Measurements from ENCODE around the gene KCNQ1.

Gene KCNQ1

DNA sequence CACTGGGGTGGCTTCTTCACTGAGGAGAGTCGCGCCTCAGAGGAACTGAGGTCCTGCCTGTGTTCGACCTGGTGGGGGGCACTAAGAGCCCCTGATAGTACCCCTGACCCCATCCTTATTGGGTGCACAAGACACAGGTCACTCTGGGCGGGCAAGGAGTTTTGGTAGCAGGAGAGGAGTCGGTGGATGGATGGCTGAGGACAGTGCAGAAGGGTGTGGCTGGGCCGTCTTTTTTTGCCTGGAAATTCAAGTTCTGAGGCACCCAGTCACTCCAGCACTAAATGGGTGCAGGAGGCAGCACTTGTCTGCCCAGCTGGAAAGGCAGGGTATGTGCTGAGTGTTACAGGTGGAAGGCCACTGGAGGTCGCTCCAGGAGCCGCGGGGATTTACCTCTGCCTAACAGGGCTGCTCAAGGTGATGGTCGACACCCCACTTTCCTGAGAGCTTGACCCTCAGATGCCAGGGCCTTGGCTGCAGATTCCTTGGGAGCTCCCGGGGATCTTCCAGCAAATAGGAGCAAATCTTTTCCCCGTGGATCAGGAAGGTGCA lies 43.3 kb upstream of the KCNQ1 start:
- Histone ChIP-seq H3K27ac (ENCODE audit: low read length) (peak overlapping the region; percentile 99), H3K27me3 (ENCODE audit: control insufficient read depth in 1 of 2, insufficient read depth in 2 of 2, low read length in 2 of 2) (no peaks in the 10 kb centered on the region), H3K36me3 (ENCODE audit: control insufficient read depth in 2 of 2, insufficient read depth in 2 of 2, low read length in 2 of 2) (peaks cover 17 to 27% of the 10 kb centered on the region in 2 donors), H3K9me3 (ENCODE audit: control insufficient read depth in 2 of 2, low read length in 2 of 2) (no peaks in the 10 kb centered on the region), H3K9ac (ENCODE audit: low read length in 2 of 2) (peak overlapping the region; percentile 99 to 100), H3K4me3 (ENCODE audit: low read length in 2 of 2) (peak overlapping the region; percentile 98 to 100), H3K4me1 (ENCODE audit: control insufficient read depth, insufficient read depth, low read length) (peaks cover 33% of the 10 kb centered on the region)

DNA sequence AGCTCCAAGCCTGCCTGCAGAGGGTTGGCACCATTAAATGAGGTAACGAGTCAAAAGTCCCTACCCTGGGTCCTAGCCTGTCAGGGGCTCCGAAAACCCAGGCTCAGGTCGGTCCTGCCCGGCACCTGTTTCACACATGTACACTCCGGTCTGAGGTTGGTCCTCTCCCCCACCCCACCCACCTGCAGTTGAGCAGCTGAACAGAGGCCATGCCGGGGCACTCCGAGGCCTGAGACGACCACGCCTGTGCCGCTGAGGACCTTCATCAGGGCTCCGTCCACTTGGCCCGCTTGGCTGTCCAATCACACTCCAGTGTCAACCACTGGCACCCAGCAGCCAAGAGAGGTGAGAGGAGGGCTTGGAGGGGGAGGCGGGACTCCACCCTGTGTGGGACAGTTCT lies 42.7 kb upstream of the KCNQ1 start:
- Histone ChIP-seq H3K27ac (ENCODE audit: low read length) (no peak overlapping the region), H3K9ac (ENCODE audit: low read length in 2 of 2) (peak overlapping the region; percentile 99 to 100), H3K27me3 (ENCODE audit: control insufficient read depth in 1 of 2, insufficient read depth in 2 of 2, low read length in 2 of 2) (no peaks in the 10 kb centered on the region), H3K4me3 (ENCODE audit: low read length in 2 of 2) (peak overlapping the region; percentile 98 to 100), H3K36me3 (ENCODE audit: control insufficient read depth in 2 of 2, insufficient read depth in 2 of 2, low read length in 2 of 2) (peaks cover 11 to 21% of the 10 kb centered on the region in 2 donors), H3K9me3 (ENCODE audit: control insufficient read depth in 2 of 2, low read length in 2 of 2) (no peaks in the 10 kb centered on the region), H3K4me1 (ENCODE audit: control insufficient read depth, insufficient read depth, low read length) (peaks cover 33% of the 10 kb centered on the region)

- Histone ChIP-seq H3K27me3 (ENCODE audit: control insufficient read depth in 1 of 2, insufficient read depth in 2 of 2, low read length in 2 of 2) (no peaks in the 10 kb centered on the region), H3K9me3 (ENCODE audit: control insufficient read depth in 2 of 2, low read length in 2 of 2) (no peaks in the 10 kb centered on the region), H3K9ac (ENCODE audit: low read length in 2 of 2) (no peak overlapping the region), H3K27ac (ENCODE audit: low read length) (no peak overlapping the region), H3K36me3 (ENCODE audit: control insufficient read depth in 2 of 2, insufficient read depth in 2 of 2, low read length in 2 of 2) (peaks cover 10 to 16% of the 10 kb centered on the region in 2 donors), H3K4me3 (ENCODE audit: low read length in 2 of 2) (no peak overlapping the region), H3K4me1 (ENCODE audit: control insufficient read depth, insufficient read depth, low read length) (peaks cover 33% of the 10 kb centered on the region)
Measured at GRCh38 chr11:2402890-2403645, 41.7 kb upstream of the KCNQ1 start.

GRCh38 chr11:2404735-2405196 lies 40.0 kb upstream of the KCNQ1 start:
- no peak overlapping the region for H3K9ac ChIP-seq (ENCODE audit: low read length in 2 of 2)
- no peak overlapping the region for H3K4me3 ChIP-seq (ENCODE audit: low read length in 2 of 2)
- no peaks in the 10 kb centered on the region for H3K27me3 ChIP-seq (ENCODE audit: control insufficient read depth in 1 of 2, insufficient read depth in 2 of 2, low read length in 2 of 2)
- no peak overlapping the region for H3K27ac ChIP-seq (ENCODE audit: low read length)
- H3K4me1 ChIP-seq (ENCODE audit: control insufficient read depth, insufficient read depth, low read length), result peaks cover 20% of the 10 kb centered on the region
- peaks cover 8 to 16% of the 10 kb centered on the region in 2 donors for H3K36me3 ChIP-seq (ENCODE audit: control insufficient read depth in 2 of 2, insufficient read depth in 2 of 2, low read length in 2 of 2)
- no peaks in the 10 kb centered on the region for H3K9me3 ChIP-seq (ENCODE audit: control insufficient read depth in 2 of 2, low read length in 2 of 2)

DNA sequence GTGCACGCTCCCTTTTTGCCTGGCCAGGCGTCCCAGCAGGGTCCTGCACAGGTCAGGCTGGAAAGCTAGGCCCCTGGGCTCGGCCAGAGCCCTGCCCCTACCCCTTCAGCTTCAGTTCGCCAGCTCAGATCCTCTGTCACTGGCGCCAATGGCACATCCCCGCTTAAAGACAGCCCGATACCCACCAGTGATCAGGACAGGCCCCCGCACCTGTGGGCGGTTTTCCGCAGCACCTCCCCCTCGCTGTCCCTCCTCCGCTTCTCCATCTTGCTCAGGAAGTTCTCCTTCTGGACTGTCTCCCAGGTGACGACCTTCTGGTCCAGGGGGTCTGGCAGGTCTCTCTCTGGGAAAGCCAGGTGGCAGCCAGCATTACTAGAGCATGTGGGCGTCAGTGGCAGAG lies 38.4 kb upstream of the KCNQ1 start:
- Histone ChIP-seq H3K9me3 (ENCODE audit: control insufficient read depth in 2 of 2, low read length in 2 of 2) (no peaks in the 10 kb centered on the region), H3K36me3 (ENCODE audit: control insufficient read depth in 2 of 2, insufficient read depth in 2 of 2, low read length in 2 of 2) (peaks cover 8 to 16% of the 10 kb centered on the region in 2 donors), H3K27ac (ENCODE audit: low read length) (no peak overlapping the region), H3K4me3 (ENCODE audit: low read length in 2 of 2) (no peak overlapping the region), H3K9ac (ENCODE audit: low read length in 2 of 2) (no peak overlapping the region), H3K4me1 (ENCODE audit: control insufficient read depth, insufficient read depth, low read length) (peaks cover 11% of the 10 kb centered on the region), H3K27me3 (ENCODE audit: control insufficient read depth in 1 of 2, insufficient read depth in 2 of 2, low read length in 2 of 2) (no peaks in the 10 kb centered on the region)

DNA sequence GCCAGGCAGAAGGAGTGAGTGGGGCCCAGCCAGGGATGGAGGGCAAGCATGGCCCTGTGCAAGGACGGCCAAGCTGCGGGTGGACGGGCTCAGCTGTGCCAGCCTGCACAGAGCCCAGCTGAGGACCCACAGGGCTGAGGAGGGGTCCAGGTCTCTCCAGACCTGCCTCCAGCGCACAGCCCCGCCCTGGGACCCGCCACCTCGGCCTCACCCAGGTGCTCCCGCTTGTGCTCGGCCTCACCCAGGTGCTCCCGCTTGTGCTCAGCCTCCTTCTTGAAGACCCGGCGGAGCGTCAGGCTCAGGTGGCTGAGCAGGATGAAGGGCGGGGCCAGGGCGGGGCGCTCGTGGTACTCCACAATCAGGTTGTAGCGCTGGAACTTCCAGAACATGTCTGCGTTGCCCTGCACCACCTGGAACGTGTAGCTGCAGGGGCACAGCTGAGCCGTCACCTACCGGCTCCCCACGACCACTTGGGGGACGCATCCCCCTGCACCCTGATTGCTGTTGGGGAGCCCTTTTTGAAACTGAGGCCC lies 37.9 kb upstream of the KCNQ1 start:
- no peaks in the 10 kb centered on the region for H3K27me3 ChIP-seq (ENCODE audit: control insufficient read depth in 1 of 2, insufficient read depth in 2 of 2, low read length in 2 of 2)
- peaks cover 6% of the 10 kb centered on the region for H3K4me1 ChIP-seq (ENCODE audit: control insufficient read depth, insufficient read depth, low read length)
- no peak overlapping the region for H3K9ac ChIP-seq (ENCODE audit: low read length in 2 of 2)
- no peaks in the 10 kb centered on the region for H3K9me3 ChIP-seq (ENCODE audit: control insufficient read depth in 2 of 2, low read length in 2 of 2)
- no peak overlapping the region for H3K27ac ChIP-seq (ENCODE audit: low read length)
- no peak overlapping the region for H3K4me3 ChIP-seq (ENCODE audit: low read length in 2 of 2)
- H3K36me3 ChIP-seq (ENCODE audit: control insufficient read depth in 2 of 2, insufficient read depth in 2 of 2, low read length in 2 of 2), result peaks cover 8 to 16% of the 10 kb centered on the region in 2 donors

DNA sequence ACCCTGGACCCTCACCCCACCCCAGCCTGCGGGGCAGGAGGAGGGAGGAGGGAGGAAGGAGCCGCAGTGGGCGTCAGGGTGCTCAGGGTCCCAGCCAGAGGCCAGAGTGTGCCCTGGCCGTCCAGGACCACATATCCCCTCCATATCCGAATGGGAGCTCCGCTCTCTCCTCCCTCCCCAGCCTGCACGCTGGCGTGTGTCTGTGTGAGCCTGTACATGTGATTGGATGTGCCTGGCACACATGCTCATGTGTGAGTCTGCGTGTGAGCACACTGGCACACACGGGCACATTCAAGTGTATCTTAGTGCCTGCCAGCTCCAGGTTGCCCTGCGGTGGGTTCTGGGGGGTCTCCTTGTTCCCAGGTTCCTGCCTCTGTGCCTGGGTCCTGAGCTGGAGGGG lies 36.1 kb upstream of the KCNQ1 start:
- Histone ChIP-seq H3K9ac (ENCODE audit: low read length in 2 of 2) (no peak overlapping the region), H3K36me3 (ENCODE audit: control insufficient read depth in 2 of 2, insufficient read depth in 2 of 2, low read length in 2 of 2) (peaks cover 1 to 3% of the 10 kb centered on the region in 2 donors), H3K27ac (ENCODE audit: low read length) (no peak overlapping the region), H3K27me3 (ENCODE audit: control insufficient read depth in 1 of 2, insufficient read depth in 2 of 2, low read length in 2 of 2) (no peaks in the 10 kb centered on the region), H3K4me3 (ENCODE audit: low read length in 2 of 2) (no peak overlapping the region), H3K4me1 (ENCODE audit: control insufficient read depth, insufficient read depth, low read length) (no peaks in the 10 kb centered on the region), H3K9me3 (ENCODE audit: control insufficient read depth in 2 of 2, low read length in 2 of 2) (no peaks in the 10 kb centered on the region)

DNA sequence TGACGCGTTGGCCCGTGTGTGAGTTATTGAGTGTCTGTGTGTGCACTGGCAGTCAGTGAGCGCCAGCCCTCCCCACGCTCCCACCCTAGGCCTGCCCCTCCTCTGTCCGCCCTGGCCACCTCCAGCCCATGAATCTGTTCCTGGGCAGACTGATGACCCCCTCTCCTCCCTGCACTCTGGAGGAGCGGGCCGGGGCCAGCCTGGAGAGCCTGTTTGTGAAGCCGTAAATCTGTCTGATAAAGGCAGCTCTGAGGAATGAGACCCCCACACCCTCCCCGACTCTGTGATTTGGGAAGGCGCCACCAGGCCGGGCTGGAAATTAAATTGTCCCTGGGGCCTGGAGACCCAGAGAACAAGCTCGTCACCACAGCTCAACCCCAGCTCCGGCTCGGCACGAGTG lies 35.7 kb upstream of the KCNQ1 start:
- Histone ChIP-seq H3K27me3 (ENCODE audit: control insufficient read depth in 1 of 2, insufficient read depth in 2 of 2, low read length in 2 of 2) (no peaks in the 10 kb centered on the region), H3K9ac (ENCODE audit: low read length in 2 of 2) (no peak overlapping the region), H3K27ac (ENCODE audit: low read length) (no peak overlapping the region), H3K9me3 (ENCODE audit: control insufficient read depth in 2 of 2, low read length in 2 of 2) (no peaks in the 10 kb centered on the region), H3K36me3 (ENCODE audit: control insufficient read depth in 2 of 2, insufficient read depth in 2 of 2, low read length in 2 of 2) (no peaks in the 10 kb centered on the region), H3K4me3 (ENCODE audit: low read length in 2 of 2) (no peak overlapping the region), H3K4me1 (ENCODE audit: control insufficient read depth, insufficient read depth, low read length) (no peaks in the 10 kb centered on the region)

DNA sequence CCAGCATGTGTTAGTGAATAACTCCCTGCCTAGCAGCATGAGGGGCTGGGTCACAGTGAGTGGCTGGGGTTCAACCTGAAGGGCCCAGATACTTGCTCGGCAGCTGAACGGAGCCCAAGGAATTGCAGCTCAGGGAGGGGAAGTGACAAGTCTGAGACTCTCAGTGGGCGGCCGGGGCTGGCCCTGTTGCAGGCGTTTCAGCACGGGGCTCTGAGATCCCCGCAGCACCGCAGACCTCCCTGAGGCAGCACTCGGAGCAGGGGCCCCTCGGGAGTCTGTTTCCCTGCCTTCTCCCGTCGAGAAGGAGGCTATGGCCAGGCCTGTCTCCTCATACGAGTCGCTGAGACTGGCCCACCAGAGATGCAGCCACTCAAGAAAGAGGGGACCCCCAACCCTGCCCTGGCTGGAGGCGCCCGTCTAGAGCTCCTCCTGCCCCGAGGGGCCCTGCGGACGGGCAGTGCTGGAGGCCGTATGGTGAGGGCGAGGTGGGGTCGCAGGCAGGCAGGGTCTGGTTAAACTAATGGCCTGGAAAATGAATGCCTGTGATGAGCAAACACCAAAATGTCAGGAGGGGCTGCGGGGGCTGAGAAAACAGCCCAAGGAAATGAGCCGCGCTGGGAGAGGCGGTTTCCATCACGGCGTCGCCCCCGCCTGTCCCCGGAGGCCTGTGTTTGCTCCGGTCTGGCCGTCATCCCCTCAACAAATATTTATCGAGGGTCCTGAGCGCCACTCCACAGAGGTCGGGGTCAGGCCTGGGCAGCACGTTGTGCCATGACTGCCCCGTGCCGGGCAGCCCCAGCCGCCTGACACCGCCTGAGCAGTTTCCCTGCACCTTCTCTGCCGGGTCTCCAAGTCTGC lies 35.0 kb upstream of the KCNQ1 start:
- Histone ChIP-seq H3K4me1 (ENCODE audit: control insufficient read depth, insufficient read depth, low read length) (no peaks in the 10 kb centered on the region), H3K9me3 (ENCODE audit: control insufficient read depth in 2 of 2, low read length in 2 of 2) (no peaks in the 10 kb centered on the region), H3K4me3 (ENCODE audit: low read length in 2 of 2) (no peak overlapping the region), H3K9ac (ENCODE audit: low read length in 2 of 2) (no peak overlapping the region), H3K36me3 (ENCODE audit: control insufficient read depth in 2 of 2, insufficient read depth in 2 of 2, low read length in 2 of 2) (no peaks in the 10 kb centered on the region), H3K27ac (ENCODE audit: low read length) (no peak overlapping the region), H3K27me3 (ENCODE audit: control insufficient read depth in 1 of 2, insufficient read depth in 2 of 2, low read length in 2 of 2) (no peaks in the 10 kb centered on the region)

GRCh38 chr11:2410616-2411015 lies 34.2 kb upstream of the KCNQ1 start:
- Histone ChIP-seq H3K27ac (ENCODE audit: low read length) (no peak overlapping the region), H3K27me3 (ENCODE audit: control insufficient read depth in 1 of 2, insufficient read depth in 2 of 2, low read length in 2 of 2) (no peaks in the 10 kb centered on the region), H3K4me3 (ENCODE audit: low read length in 2 of 2) (no peak overlapping the region), H3K4me1 (ENCODE audit: control insufficient read depth, insufficient read depth, low read length) (no peaks in the 10 kb centered on the region), H3K36me3 (ENCODE audit: control insufficient read depth in 2 of 2, insufficient read depth in 2 of 2, low read length in 2 of 2) (no peaks in the 10 kb centered on the region), H3K9me3 (ENCODE audit: control insufficient read depth in 2 of 2, low read length in 2 of 2) (no peaks in the 10 kb centered on the region), H3K9ac (ENCODE audit: low read length in 2 of 2) (no peak overlapping the region)
